Heart left ventricle (tissue), 13 donors: Measurements from ENCODE around the gene NUTM1.
"Not testable (repeated sequence)": the region's sequence is repeated elsewhere in the genome, so short reads cannot be mapped to it uniquely, and the experiment has no call there.

Source experiments
- CTCF ChIP-seq, 12 donors: fragments of 200-600 bp; sonication (generic) in 4 of 12; IDR thresholded peaks; one replicate each; pipeline versions ENCODE4 v1.5.0 to v1.8.0; 2018 to 2022; ENCODE audit warnings: antibody characterized with exemption in 12 of 12, mild to moderate bottlenecking in 5 of 12
- POLR2A ChIP-seq, 2 donors: fragments of 450-650 bp; IDR thresholded peaks; one replicate each; pipeline ENCODE4 v1.6.1; 2017; ENCODE audit warnings: antibody characterized with exemption in 2 of 2, mild to moderate bottlenecking in 2 of 2, moderate library complexity in 2 of 2
- donor health status: ischemic (EF 13 %, LVEDD 7.1; RV severe dilation, severe dysfunction).
- donor health status: DM: no; HTN: yes; CAD: no.
- donor health status: DM: no; HTN: no; CAD: no.
- donor health status: ischemic (EF 25% LVEDD 6.9; RV normal size, moderate dysfunction).
- donor health status: ischemic (EF 25% LVEDD 5.7; RV mildly dilated, moderate dysfunction).
- donor health status: ischemic (EF 35%, LVEDD 5.7; RV mildly dilated, moderate dysfunction).
- donor health status: nonischemic (EF 11% LVEDD 7.7; RV severe dilation, severe dysfunction).
- donor health status: DM: yes; HTN: yes; CAD: no.
- donor health status: PGD.
- donor health status: ischemic (EF 29% LVEDD 5.4; RV normal size, mild dysfunction).
- donor health status: nonischemic (EF 23%, LVEDD 6.1; RV moderate dilation, normal function).

DNA sequence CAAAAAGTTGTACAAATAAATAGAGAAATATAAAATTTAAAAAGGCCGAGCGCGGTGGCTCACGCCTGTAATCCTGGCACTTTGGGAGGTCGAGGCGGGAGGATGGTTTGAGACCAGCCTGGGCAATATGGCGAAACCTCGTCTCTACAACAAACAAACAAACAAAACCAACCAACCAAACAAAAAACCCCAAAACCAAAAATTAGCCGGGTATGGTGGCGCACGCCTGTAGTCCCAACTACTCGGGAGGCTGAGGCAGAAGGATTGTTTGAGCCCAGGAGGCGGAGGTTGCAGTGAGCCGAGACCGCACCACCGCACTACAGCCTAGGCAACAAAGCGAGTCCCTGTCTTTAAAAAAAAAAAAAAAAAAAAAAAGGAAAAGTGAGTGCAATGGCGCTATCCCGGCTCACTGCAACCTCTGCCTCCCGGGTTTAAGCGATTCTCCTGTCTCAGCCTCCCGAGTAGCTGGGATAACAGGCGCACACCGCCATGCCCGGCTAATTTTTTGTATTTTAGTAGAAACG, 840 bp upstream of the NUTM1 start:
- TF ChIP-seq CTCF, POLR2A (IDR thresholded peaks at IDR 0.05): not testable (repeated sequence)
